NCI-H146 treated with DMSO at 0.1 percent for 48 hours (cell line): Measurements from ENCODE around the gene HSD17B14.
"Not testable (repeated sequence)": the region's sequence is repeated elsewhere in the genome, so short reads cannot be mapped to it uniquely, and the experiment has no call there.

Experiments used
- DNase-seq: peaks from one replicate; lab custom pipeline; 2025; ENCODE audit not compliant: unreplicated experiment; lab: John Stamatoyannopoulos, UW

The HSD17B14 gene

GRCh38 chr19:48799358-48800300, 36.7 kb downstream of the HSD17B14 start:
- no peak for DNase-seq

- DNase-seq = peak; percentile 35
These were observed 37.4 kb downstream of the HSD17B14 start for GRCh38 chr19:48798937-48799336.

GRCh38 chr19:48797103-48797502, 39.2 kb downstream of the HSD17B14 start:
- no peak for DNase-seq

- no peak for DNase-seq
These were observed 39.8 kb downstream of the HSD17B14 start for GRCh38 chr19:48796298-48797083.

- no peak for DNase-seq
These were observed 40.6 kb downstream of the HSD17B14 start for GRCh38 chr19:48795685-48796070.

GRCh38 chr19:48795055-48795684, 41.1 kb downstream of the HSD17B14 start:
- peak; percentile 42 for DNase-seq

GRCh38 chr19:48794291-48794690, 42.0 kb downstream of the HSD17B14 start:
- no peak for DNase-seq

- DNase-seq = no peak
These were observed 43.0 kb downstream of the HSD17B14 start for GRCh38 chr19:48793271-48793670.

GRCh38 chr19:48787331-48787730, 49.0 kb downstream of the HSD17B14 start:
- DNase-seq = not testable (repeated sequence)

- not testable (repeated sequence) for DNase-seq
These were observed 49.9 kb downstream of the HSD17B14 start for GRCh38 chr19:48786422-48786821.

GRCh38 chr19:48784527-48784926, 51.8 kb downstream of the HSD17B14 start:
- peak; percentile 29 for DNase-seq

GRCh38 chr19:48780631-48781391, 55.5 kb downstream of the HSD17B14 start:
- DNase-seq = no peak

GRCh38 chr19:48779636-48780035, 56.7 kb downstream of the HSD17B14 start:
- DNase-seq = no peak

GRCh38 chr19:48777720-48778119, 58.6 kb downstream of the HSD17B14 start:
- DNase-seq = no peak

- no peak for DNase-seq
These were observed 59.2 kb downstream of the HSD17B14 start for GRCh38 chr19:48777139-48777538.

GRCh38 chr19:48772503-48772953, 63.8 kb downstream of the HSD17B14 start:
- no peak for DNase-seq

- DNase-seq = no peak
These were observed 65.4 kb downstream of the HSD17B14 start for GRCh38 chr19:48770734-48771472.

GRCh38 chr19:48770266-48770665, 66.0 kb downstream of the HSD17B14 start:
- no peak for DNase-seq

GRCh38 chr19:48768994-48769713, 67.1 kb downstream of the HSD17B14 start:
- no peak for DNase-seq
